A673 (cell line): ENCODE measurements around the gene HNRNPA3. TPM values are rescaled to one million over a fixed set of nuclear protein-coding genes. Genes with fewer than 3 reads are reported as not detected.

Source experiments
- BruUV-seq: library from RNA; stranded (reverse); fragments of 400-500 nt; replicated peaks from 2 replicates; lab custom pipeline; 2021; lab: Mats Ljungman, UMichigan
- CTCF ChIA-PET: fragments of 300-600 bp; sonication (Branson Sonifier 250); formaldehyde crosslinking; loops from one replicate; lab custom pipeline; 2022; ENCODE audit warnings: antibody characterized with exemption; lab: Charles Lee
- POLR2A ChIA-PET: fragments of 300-600 bp; sonication (Branson Sonifier 250); formaldehyde crosslinking; loops from one replicate; lab custom pipeline; 2022; ENCODE audit warnings: antibody characterized with exemption; ENCODE audit not compliant: low non-redundant PET; lab: Charles Lee
- DNase-seq: peaks from one replicate; pipeline ENCODE4 v3.0.0-alpha.2; 2015; ENCODE audit warnings: low spot score
- H3K27ac ChIP-seq: fragments of 200-600 bp; sonication (generic); 2 replicates; pipeline ENCODE4 v1.5.1; 2016; ENCODE audit warnings: mixed run types, low read depth, mild to moderate bottlenecking, mixed read lengths, antibody characterized with exemption, low read length; ENCODE audit not compliant: poor library complexity, severe bottlenecking
- H3K27me3 ChIP-seq: fragments of 200-600 bp; sonication (generic); replicated peaks from 2 replicates; pipeline ENCODE4 v1.6.1; 2017; ENCODE audit warnings: mixed run types, low read depth, mild to moderate bottlenecking, mixed read lengths, antibody characterized with exemption, low read length; ENCODE audit not compliant: insufficient read depth, poor library complexity
- H3K36me3 ChIP-seq: fragments of 200-600 bp; sonication (generic); 2 replicates; pipeline ENCODE4 v1.6.1; 2016; ENCODE audit warnings: mixed run types, mild to moderate bottlenecking, mixed read lengths, antibody characterized with exemption, low read length; ENCODE audit not compliant: insufficient read depth, poor library complexity, severe bottlenecking
- H3K4me1 ChIP-seq: fragments of 200-600 bp; sonication (generic); 2 replicates; pipeline ENCODE4 v1.6.1; 2017; ENCODE audit warnings: mixed run types, mild to moderate bottlenecking, mixed read lengths, antibody characterized with exemption, low read length; ENCODE audit not compliant: insufficient read depth, poor library complexity, severe bottlenecking
- H3K4me3 ChIP-seq: fragments of 200-600 bp; sonication (generic); 2 replicates; pipeline ENCODE4 v1.5.1; 2016; ENCODE audit warnings: low read depth, mixed run types, mild to moderate bottlenecking, mixed read lengths, low read length; ENCODE audit not compliant: poor library complexity, severe bottlenecking
- H3K9me3 ChIP-seq: fragments of 200-600 bp; sonication (generic); 2 replicates; pipeline ENCODE4 v1.6.1; 2016; ENCODE audit warnings: mixed run types, low read depth, mild to moderate bottlenecking, mixed read lengths, antibody characterized with exemption, low read length; ENCODE audit not compliant: poor library complexity, severe bottlenecking
- EZH2 ChIP-seq: fragments of 200-600 bp; sonication (generic); IDR thresholded peaks from 2 replicates; pipeline ENCODE4 v1.6.1; 2017; ENCODE audit warnings: borderline replicate concordance, low read depth, mild to moderate bottlenecking, mixed read lengths, antibody characterized with exemption, low read length; ENCODE audit not compliant: poor library complexity, severe bottlenecking
- intact Hi-C: fragments of 100-400 bp; cut with micrococcal nuclease; formaldehyde crosslinking; loops from one replicate; pipeline ENCODE4 v1.10.0; 2022; ENCODE audit not compliant: unreplicated experiment
- total RNA-seq: library from RNA; stranded (reverse); gene quantifications from 2 replicates; pipeline ENCODE4 v1.2.3, GENCODE V29; 2021
- TF ChIP-seq, protein P1 (sequence below): fragments of 300-800, 200-600 bp; sonication (generic); conservative IDR thresholded peaks from 2 replicates; pipeline ENCODE4 v1.5.1; 2017; ENCODE audit warnings: low read depth, mild to moderate bottlenecking, antibody characterized with exemption, low read length, moderate library complexity, mixed read lengths

The HNRNPA3 gene
- total RNA-seq, 1 experiment from 2014 or later = 462 TPM

DNA sequence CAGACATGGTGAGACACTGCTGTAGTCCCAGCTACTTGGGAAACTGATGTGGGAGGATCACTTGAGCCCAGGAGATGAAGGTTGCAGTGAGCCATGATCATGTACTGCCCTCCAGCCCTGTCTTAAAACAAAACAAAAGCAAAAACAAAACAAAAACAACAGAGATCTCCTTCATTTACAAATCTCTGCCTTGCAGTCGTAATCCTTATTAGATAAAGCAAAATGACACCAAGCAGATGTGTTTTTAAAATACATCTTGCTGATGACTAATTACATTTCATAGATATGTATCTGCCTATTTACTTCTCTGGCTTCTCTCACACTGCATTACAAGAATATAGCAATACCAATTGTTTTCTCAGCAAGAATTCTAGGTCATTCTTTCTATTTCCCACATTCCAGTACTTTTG is 29.1 kb downstream of the HNRNPA3 start:
- DNase-seq = no peak
- H3K36me3 ChIP-seq = peaks cover 4% of the 10 kb centered on the region
- no peaks in the 10 kb centered on the region for H3K27me3 ChIP-seq
- ChIA-PET CTCF (no interaction called here), POLR2A (no interaction called here)
- H3K27ac ChIP-seq = peak overlapping the region; percentile 93
- BruUV-seq = no TSS peak
- intact Hi-C loops = loop anchor here (1.0 kb wide), 1 partner anchor 23 kb away; the partner anchor contains the start of gene NFE2L2
- no peaks in the 10 kb centered on the region for H3K9me3 ChIP-seq
- H3K4me1 ChIP-seq = peaks cover 70% of the 10 kb centered on the region
- no peak for TF ChIP-seq EZH2
- TF ChIP-seq, protein P1, sequence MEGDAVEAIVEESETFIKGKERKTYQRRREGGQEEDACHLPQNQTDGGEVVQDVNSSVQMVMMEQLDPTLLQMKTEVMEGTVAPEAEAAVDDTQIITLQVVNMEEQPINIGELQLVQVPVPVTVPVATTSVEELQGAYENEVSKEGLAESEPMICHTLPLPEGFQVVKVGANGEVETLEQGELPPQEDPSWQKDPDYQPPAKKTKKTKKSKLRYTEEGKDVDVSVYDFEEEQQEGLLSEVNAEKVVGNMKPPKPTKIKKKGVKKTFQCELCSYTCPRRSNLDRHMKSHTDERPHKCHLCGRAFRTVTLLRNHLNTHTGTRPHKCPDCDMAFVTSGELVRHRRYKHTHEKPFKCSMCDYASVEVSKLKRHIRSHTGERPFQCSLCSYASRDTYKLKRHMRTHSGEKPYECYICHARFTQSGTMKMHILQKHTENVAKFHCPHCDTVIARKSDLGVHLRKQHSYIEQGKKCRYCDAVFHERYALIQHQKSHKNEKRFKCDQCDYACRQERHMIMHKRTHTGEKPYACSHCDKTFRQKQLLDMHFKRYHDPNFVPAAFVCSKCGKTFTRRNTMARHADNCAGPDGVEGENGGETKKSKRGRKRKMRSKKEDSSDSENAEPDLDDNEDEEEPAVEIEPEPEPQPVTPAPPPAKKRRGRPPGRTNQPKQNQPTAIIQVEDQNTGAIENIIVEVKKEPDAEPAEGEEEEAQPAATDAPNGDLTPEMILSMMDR = no peak
- H3K4me3 ChIP-seq = peak overlapping the region; percentile 25

DNA sequence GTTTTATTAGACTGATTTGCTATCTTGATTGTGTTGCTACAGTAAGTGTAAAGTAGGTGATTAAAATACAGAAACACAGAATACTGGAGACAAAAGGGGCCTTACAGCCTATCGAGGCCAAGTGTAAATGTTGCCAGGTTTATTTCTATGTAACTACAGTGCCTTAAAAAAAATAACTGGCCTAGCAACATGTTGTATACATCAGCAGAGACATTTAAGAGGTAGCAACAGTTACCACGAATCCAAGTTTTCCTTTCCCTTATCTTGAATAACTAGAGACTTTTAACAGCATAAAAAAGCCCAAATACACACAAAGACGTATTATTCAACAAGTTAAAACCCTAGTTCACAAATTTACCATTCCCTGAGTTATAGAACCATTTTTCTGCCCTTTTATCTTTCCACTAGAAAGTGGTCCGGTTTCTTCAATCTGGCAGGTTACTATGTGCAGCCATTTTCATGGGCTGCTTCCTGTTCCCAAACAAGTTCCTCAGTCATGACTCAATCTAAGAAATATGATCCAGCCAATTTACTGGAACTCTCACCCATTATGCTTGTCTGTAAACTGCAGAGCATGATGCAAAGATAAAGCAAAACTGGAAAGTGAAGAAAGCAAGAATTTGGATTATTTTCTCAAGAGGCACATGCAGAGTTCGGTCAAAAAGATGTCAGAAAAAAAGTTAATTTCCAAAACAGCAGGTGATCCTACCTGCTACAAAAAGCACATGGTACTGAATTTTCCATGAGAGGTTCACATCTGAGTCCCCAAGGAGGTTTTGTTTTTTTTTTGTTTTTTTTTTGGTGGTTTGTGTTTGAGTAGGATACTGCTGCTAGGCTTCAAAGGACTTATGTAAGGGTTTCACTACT is 29.8 kb downstream of the HNRNPA3 start:
- peak; percentile 87 for DNase-seq
- Histone ChIP-seq H3K36me3 (no peaks in the 10 kb centered on the region), H3K9me3 (no peaks in the 10 kb centered on the region), H3K27me3 (no peaks in the 10 kb centered on the region), H3K4me3 (peak overlapping the region; percentile 25), H3K4me1 (peaks cover 72% of the 10 kb centered on the region), H3K27ac (peak overlapping the region; percentile 93)
- intact Hi-C loops = loop anchor here (1.0 kb wide), 1 partner anchor 22 kb away; the partner anchor contains the start of gene NFE2L2
- ChIA-PET POLR2A (no interaction called here), CTCF (no interaction called here)
- no peak for TF ChIP-seq EZH2
- TF ChIP-seq, protein P1 = no peak
- TSS peak; percentile 54 for BruUV-seq

DNA sequence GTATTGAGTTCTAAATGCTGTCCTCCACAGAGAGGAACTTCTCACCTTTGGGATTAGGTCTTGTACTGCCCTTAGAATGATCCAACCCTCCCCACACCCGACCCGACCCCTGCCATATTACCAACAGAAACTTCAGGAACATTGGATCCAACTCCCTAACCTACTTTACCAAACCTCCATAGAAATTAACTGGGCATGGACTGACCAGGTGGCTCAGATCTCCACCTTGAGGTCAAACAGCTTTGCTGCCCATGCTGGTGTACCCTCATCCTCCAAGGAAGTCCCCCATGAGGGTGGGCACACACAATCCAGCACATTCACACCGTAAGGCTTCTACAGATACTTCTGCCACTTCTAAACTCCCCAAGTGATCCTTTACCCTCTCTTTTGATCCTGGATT is 30.5 kb downstream of the HNRNPA3 start:
- Histone ChIP-seq H3K9me3 (no peaks in the 10 kb centered on the region), H3K27ac (peak overlapping the region; percentile 93), H3K4me3 (no peak overlapping the region), H3K4me1 (peaks cover 72% of the 10 kb centered on the region), H3K36me3 (no peaks in the 10 kb centered on the region), H3K27me3 (no peaks in the 10 kb centered on the region)
- intact Hi-C loops = no loop called here
- TF ChIP-seq, protein P1 = no peak
- TF ChIP-seq EZH2 = no peak
- ChIA-PET CTCF (no interaction called here), POLR2A (no interaction called here)
- no TSS peak for BruUV-seq
- DNase-seq = no peak
